Measurements from ENCODE around the gene CLSTN1. TPM values are rescaled to one million over a fixed set of nuclear protein-coding genes. Genes with fewer than 3 reads are reported as not detected.

Gene CLSTN1
- total and polyA plus RNA-seq, 2 of the 8 experiments (the other 6 are each of a cell fraction or from before 2014, with no cell fraction given) = 34.2 to 97.4 TPM

GRCh38 chr1:9860887-9861286 lies 37.1 kb upstream of the CLSTN1 start (continued):
- no peak for TF ChIP-seq KDM4A (IDR thresholded peaks at IDR 0.05; ENCODE audit: low read depth, low read length, severe bottlenecking)
- no peak for TF ChIP-seq FOSL1 (IDR thresholded peaks at IDR 0.05; ENCODE audit: insufficient read depth, low read depth, low read length)
- no peak for TF ChIP-seq EZH2 (IDR thresholded peaks at IDR 0.05; ENCODE audit: low read depth, low read length, severe bottlenecking)

All from H1 (cell line).